Dedifferentiated amniotic fluid mesenchymal stem cell (primary cell): ENCODE results near the gene BPIFA1.

Experiments
- DNase-seq: peaks from one replicate; pipeline ENCODE4 v3.0.0-alpha.2; 2016; ENCODE audit errors: extremely low spot score

BPIFA1 gene

GRCh38 chr20:33239979-33240736 lies 4.4 kb downstream of the BPIFA1 start:
- DNase-seq = no peak

- DNase-seq = no peak
Observed at GRCh38 chr20:33240923-33241322, 5.1 kb downstream of the BPIFA1 start.

- no peak for DNase-seq
Observed at GRCh38 chr20:33242319-33243100, 6.7 kb downstream of the BPIFA1 start.

- no peak for DNase-seq
Observed at GRCh38 chr20:33246077-33246476, 10.3 kb downstream of the BPIFA1 start.

GRCh38 chr20:33249456-33249855 lies 13.7 kb downstream of the BPIFA1 start:
- DNase-seq = no peak

- no peak for DNase-seq
Observed at GRCh38 chr20:33250666-33251065, 14.9 kb downstream of the BPIFA1 start.

GRCh38 chr20:33251496-33251895 lies 15.7 kb downstream of the BPIFA1 start:
- no peak for DNase-seq

GRCh38 chr20:33252460-33252859 lies 16.7 kb downstream of the BPIFA1 start:
- DNase-seq = no peak

GRCh38 chr20:33255005-33255404 lies 19.2 kb downstream of the BPIFA1 start:
- no peak for DNase-seq

- no peak for DNase-seq
Observed at GRCh38 chr20:33257237-33257636, 21.4 kb downstream of the BPIFA1 start.

- no peak for DNase-seq
Observed at GRCh38 chr20:33259371-33259770, 23.6 kb downstream of the BPIFA1 start.

- DNase-seq = no peak
Observed at GRCh38 chr20:33261465-33261864, 25.7 kb downstream of the BPIFA1 start.

GRCh38 chr20:33262658-33263065 lies 26.9 kb downstream of the BPIFA1 start:
- DNase-seq = peak; percentile 22

- no peak for DNase-seq
Observed at GRCh38 chr20:33263784-33264183, 28.0 kb downstream of the BPIFA1 start.

- DNase-seq = no peak
Observed at GRCh38 chr20:33267701-33268100, 31.9 kb downstream of the BPIFA1 start.

- DNase-seq = no peak
Observed at GRCh38 chr20:33272155-33272873, 36.5 kb downstream of the BPIFA1 start.

- no peak for DNase-seq
Observed at GRCh38 chr20:33273117-33273851, 37.5 kb downstream of the BPIFA1 start.

- no peak for DNase-seq
Observed at GRCh38 chr20:33275215-33275614, 39.4 kb downstream of the BPIFA1 start.

GRCh38 chr20:33275871-33276270 lies 40.1 kb downstream of the BPIFA1 start:
- no peak for DNase-seq

- DNase-seq = no peak
Observed at GRCh38 chr20:33276303-33277113, 40.7 kb downstream of the BPIFA1 start.
